ENCODE measurements around the gene PLK1. TPM values are rescaled to one million over a fixed set of nuclear protein-coding genes. Genes with fewer than 3 reads are reported as not detected.
"Not testable (repeated sequence)": the region's sequence is repeated elsewhere in the genome, so short reads cannot be mapped to it uniquely, and the experiment has no call there.

PLK1 gene
- 10 to 100 TPM in 1 of 2 donors, 1 to 10 TPM in 1; 6.6 to 15.6 TPM for total RNA-seq
- long read RNA-seq, full-length matches to known transcripts, result 12 of 15 reads
- long read RNA-seq, partial matches to known transcripts, result 2 of 15 reads
- long read RNA-seq, other reads (novel, unspliced or antisense), result 1 of 15 reads

DNA sequence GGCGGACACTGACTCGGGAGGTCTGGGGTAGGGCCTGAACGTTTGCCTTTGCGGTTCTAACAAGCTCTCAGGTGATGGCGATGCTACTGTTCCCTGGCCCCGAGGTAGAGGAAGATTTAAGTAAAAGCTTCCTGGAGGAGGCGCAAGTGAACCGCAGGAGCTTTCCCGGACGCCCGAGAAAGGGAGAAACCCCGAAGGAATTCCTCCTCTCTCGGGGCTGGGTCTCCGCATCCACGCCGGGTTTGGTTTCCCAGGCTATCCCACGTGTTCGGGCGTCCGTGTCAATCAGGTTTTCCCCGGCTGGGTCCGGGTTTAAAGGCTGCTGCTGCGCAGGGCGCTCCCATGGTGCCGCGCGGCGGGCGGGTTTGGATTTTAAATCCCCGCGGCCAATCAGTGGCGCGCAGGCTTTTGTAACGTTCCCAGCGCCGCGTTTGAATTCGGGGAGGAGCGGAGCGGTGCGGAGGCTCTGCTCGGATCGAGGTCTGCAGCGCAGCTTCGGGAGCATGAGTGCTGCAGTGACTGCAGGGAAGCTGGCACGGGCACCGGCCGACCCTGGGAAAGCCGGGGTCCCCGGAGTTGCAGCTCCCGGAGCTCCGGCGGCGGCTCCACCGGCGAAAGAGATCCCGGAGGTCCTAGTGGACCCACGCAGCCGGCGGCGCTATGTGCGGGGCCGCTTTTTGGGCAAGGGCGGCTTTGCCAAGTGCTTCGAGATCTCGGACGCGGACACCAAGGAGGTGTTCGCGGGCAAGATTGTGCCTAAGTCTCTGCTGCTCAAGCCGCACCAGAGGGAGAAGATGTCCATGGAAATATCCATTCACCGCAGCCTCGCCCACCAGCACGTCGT lies at the start of gene PLK1:
Gene PLK1, plus strand, starts transcription at position 460 of the 844 bp plus-strand sequence. Its CDS starts 44 bp downstream, at position 504.
- DNase-seq (peak; percentile 79 to 89), ATAC-seq (peak; percentile 82)
- intact Hi-C loops (cut with DNase I, micrococcal nuclease), result no loop called here

DNA sequence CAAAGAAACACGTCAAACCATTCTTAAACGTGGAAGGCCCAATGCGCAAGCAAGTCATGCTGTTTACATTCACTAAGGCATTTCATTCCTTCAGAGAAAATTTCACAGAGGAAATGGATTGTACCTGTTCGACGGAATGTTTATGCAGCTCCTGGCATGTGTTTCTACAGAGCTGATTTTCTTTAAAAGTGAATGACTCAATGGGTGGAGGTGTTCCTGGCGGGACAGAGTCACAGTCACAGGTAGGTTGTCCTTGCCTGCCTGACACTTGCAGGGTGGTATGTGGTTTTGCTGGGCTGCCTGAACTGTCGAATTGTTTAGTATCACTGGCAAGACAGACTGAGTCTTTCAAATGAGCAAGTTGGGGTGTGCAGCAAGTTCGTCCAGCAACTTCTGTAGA lies 49.2 kb upstream of the PLK1 start:
- intact Hi-C loops (cut with DNase I, micrococcal nuclease), result no loop called here
- no peak for DNase-seq
- no peak for ATAC-seq

DNA sequence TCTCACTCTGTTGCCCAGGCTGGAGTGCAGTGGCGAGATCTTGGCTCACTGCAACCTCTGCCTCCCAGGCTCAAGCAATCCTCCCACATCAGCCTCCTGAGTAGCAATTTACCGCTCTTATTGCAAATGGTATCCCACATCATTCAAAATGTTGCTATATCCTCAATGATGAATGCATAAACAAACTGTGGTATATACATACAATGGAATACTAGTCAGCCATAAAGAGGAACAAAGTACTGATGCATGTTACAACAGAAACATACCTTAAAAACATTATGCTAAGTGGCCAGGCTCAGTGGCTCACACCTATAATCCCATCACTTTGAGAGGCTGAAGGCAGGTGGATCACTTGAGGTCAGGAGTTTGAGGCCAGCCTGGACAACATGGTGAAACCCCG lies 46.8 kb upstream of the PLK1 start:
- intact Hi-C loops (cut with DNase I, micrococcal nuclease); DNase-seq; ATAC-seq: not testable (repeated sequence)

DNA sequence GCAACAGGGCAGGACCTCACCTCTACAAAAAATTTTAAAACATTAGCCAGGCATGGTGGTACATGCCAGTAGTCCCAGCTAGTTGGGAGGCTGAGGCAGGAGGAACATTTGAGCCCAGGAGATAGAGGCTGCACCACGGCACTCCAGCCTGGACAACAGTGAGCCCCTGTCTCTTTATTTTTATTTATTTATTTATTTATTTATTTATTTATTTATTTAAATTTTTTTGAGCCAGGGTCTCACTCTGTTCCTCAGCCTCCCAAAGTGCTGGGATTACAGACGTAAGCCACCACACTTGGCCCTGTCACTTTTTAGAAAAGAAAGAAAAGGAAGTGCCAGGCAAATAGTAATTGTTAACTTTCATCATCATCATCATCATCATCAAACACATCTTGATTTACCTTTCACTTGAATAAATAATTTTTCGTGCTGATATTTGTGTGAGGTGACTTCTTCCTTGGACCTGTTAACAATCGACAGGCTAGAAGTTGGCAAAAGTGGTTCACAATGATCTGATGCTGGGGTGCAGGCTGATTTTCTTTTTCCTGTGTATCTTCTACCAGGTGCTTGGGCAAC lies 44.1 kb upstream of the PLK1 start:
- DNase-seq, result no peak

DNA sequence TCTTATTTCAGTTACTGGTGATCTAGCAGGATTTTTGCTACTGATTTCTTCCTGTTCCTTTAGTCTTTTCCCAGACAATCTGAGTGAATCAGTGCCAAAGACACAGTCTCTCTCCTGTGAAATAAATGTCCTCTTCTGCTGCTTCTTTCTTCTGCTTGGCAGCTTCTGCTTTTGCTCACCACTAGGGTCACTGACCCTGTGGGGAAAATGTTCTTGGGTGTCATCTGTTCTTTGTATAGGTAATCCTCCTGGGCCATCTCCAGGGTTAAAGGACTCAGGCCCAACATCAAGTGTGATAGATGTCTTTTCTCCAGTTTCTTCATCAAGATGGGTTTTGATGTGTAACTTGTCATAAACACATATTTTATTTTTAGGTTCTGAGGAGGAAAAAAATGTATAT lies 42.7 kb upstream of the PLK1 start:
- ATAC-seq, result no peak
- intact Hi-C loops (cut with DNase I, micrococcal nuclease), result no loop called here
- no peak for DNase-seq

More for the DNA sequence above, 44.1 kb upstream of the PLK1 start:
- intact Hi-C loops (cut with DNase I, micrococcal nuclease), result no loop called here
- no peak for ATAC-seq

DNA sequence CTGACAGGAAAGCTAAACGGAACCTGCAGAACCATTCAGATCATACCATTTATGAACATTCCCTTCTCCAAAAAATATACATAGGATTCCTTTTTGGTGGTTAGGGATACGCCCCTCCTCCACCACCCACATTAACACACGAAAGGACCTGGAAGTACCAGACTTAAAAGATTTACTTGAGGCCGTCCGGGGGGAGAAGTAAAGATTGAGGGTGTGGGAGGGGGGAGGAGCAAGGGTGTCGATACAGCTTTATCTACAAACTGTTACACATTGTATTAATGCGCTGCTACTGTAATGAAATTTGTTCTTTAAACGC lies 38.1 kb upstream of the PLK1 start:
- intact Hi-C loops (cut with DNase I, micrococcal nuclease), result no loop called here
- DNase-seq, result no peak
- no peak for ATAC-seq

DNA sequence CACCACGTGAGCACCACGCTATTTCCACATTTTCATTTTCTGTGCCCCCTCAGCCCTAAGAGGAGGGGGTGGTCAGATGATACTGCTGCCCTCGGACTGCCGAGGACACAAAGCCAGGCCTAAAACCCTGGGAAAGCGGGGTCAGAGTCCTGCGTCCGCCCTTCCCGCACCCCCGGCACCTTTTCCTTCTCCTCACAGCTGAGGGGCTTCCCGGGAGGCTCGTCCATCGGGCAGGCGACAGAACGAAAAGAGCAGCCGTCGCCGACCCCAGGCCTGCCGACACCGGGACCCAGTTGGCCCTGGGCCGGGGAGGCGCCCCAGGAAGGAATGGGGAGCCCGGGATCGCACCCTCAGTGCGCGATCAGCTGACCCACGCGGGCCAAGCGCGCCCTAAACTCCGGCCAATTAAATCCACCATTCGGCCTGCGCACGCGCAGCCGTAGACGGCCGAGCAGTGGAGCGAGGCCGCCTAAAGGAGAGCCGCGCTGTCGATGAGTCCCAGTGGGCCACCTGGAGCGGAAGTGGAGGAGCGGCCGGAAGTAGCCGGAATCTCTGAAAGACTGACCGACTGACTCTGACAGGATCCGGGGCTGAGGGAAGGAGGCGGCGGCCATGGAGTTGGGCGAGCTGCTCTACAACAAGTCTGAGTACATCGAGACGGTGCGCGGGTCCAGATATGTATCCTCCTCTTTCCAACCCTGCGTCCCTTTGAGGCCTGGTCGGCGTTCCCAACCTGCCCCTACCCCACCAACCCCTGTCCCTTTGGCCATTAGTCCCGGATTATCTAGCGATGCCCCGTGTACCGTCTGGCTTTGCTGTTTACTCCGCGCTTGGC lies 37.5 kb upstream of the PLK1 start, which contains the start of the genes DCTN5 and PALB2:
Gene DCTN5, plus strand, starts transcription at position 536 of the 835 bp plus-strand sequence. Its CDS starts 77 bp downstream, at position 613.
Gene PALB2, minus strand, starts transcription at position 380 of the 835 bp plus-strand sequence. Its CDS starts 153 bp downstream, at position 227.
- intact Hi-C loops (cut with DNase I, micrococcal nuclease), result no loop called here
- DNase-seq, result peak; percentile 92 to 94
- peak; percentile 98 for ATAC-seq

DNA sequence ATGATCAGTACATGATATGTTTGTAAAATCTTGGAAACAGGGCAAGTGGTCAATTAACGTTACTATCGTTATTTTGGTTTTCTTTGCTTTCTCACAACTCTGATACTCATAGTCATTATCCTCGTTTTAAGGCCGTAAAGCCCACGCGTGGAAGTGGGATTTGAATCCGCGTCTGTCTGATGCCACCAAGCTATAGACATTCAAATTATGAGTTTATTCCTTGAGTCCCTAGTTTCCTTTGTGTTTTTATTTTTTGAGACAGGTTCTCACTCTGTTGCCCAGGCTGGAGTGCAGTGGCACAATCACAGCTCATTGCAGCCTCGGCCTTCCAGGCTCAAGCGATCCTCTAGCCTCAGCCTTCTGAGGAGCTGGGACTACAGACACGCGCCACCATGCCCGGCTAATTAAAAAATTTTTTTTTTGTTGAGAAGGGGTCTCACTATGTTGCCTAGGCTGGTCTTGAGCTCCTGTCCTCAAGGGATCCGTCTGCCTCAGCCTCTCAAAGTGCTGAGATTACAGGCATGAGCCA lies 36.4 kb upstream of the PLK1 start:
- intact Hi-C loops (cut with DNase I, micrococcal nuclease), result no loop called here
- DNase-seq, result no peak
- no peak for ATAC-seq

DNA sequence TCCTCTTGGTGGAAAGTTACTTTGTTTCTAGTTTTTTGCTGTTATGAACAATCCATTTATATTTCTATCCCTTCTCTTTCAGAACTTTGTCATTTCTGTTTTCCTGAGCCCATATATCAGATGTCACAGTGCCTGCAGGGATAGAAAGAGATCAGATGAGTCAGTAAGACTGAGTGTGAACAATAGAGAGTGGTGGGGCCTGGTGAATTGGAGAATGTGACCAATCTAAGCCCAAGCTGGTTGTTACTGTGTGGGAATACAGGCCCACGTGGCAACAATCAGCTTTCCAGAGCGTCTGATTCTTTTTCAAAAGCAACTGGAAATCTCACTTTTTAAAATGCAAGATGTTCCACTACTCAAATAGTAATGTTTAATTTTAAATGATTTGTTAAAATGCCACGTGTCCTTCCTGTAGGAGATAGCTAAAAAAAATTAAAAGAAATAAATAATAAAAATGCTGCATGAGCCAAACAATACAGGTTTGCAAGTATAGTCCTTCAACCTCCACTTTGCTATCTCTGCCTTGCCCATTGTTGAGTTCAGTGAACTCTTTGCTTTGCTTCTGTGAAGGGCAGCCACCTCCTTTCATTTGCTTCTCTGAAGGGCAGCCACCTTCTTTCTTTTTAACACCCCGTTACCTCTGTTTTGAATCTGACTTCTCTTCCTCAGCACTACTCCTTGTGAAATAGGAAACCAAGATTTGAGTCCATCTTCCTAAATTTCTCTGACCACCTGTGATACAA lies 27.8 kb upstream of the PLK1 start:
- ATAC-seq (no peak), DNase-seq (no peak)
- intact Hi-C loops (cut with DNase I, micrococcal nuclease), result no loop called here

DNA sequence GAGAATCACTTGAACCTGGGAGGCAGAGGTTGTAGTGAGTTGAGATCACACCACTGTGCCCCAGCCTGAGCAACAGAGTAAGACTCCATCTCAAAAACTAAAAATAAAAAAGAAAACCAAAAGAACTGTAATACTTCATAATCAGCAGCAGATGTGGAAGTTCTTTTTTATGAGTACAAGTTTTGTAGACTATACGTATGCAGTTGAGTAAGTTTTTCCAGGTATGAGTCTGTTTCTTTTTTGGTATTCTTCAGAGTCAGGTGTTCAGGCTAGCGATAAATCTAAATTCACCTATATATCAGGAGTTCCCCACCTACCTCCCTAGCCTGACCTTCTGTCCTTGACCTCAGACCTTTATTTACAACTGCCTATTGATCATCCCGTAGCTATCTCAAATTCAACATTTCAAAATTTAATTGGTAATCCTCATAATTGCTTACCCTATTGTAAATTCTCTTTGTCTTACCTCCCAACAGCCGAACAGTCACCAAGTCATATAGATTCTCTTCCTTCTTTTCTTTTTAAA lies 26.7 kb upstream of the PLK1 start:
- intact Hi-C loops (cut with DNase I, micrococcal nuclease), result no loop called here
- DNase-seq (no peak), ATAC-seq (no peak)

DNA sequence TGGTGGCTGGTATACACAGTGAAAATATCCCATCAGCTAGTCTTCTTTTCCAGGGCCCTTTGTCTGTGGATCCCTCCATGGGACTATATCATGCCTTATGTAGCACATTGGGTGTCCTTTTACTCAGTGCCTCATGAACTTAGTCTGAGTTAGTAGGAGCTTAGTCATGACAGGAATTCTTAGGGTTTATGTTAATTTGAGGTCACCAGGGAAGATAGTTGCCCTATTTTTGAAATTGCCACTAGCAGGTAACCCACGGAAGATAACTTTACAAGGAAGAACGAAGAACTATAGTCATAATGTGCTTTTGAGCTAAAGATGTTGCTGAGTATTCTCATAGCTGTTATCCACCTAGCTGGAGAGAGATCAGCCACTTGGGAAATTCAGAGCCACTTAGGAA lies 14.8 kb upstream of the PLK1 start:
- DNase-seq (no peak), ATAC-seq (no peak)
- intact Hi-C loops (cut with DNase I, micrococcal nuclease), result no loop called here

DNA sequence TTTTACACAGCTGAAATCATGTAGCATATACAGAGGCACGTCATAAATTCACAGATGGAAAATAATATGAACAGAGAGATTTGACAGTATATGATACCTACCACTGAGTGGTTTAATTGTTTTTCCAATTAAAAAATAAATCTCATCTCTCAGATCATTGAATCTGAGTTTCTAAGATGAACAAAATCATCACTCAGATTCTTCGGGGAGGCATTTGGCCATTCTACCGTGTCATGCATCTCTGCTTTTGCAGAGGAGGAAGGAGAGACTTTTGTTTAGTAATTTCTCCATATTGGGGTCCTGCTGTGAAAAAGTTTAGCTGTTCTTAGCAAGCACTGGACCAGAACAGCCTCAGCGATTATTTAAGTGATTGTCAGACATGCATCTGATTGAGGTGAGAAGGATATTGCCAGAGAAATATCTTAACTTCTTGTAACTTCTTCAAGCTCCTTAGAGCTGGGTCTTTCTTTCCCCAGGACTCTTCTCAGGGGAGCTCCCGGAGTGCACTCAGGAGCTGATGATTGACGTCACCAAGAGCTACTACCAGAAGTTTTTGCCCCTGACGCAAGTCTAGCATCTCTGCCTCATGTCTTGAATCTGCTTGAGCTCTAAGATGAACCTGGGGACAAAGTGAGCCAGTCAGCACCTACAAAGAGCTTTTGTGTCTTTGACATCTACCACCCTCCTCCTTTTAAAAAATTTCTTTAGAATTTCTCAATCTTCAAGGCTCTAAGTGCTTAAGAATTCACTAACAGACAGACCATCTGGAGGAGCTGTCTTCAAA lies 11.9 kb upstream of the PLK1 start:
- DNase-seq (no peak), ATAC-seq (no peak)
- intact Hi-C loops (cut with DNase I, micrococcal nuclease), result no loop called here

DNA sequence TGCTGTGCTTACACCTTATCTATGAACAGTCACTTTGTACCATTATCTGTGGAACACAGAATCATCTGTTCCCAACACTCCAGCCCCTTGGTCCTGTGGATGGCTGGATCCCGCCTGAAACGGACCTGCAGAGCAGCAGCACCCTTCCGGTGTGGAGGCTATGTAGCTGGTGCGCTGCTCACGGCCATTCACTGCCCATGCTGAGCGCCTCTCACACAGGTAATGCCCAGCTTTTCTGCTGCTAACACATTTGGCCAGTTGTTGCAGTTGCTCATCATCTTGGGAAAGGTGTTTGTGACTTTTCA lies 11.4 kb upstream of the PLK1 start:
- intact Hi-C loops (cut with DNase I, micrococcal nuclease), result no loop called here
- no peak for ATAC-seq

DNA sequence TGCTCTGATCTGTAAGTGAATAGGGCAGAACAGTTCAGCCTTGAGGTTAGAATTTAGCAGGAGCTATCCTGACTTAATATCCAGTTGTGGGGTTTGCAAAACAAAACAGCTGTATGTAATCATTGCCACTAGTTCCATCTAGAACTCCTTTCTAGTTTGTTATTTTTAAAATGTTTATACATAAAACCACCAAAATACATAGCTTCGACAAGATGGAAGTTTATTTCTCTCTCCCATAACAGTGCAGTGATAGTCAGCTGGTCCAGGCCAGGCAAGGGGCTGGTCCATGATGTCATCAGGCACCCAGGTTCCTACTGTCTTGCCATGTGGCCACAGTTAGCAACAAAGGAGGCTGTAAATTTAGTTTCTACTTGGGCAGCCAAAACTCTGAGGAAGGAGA lies 10.5 kb upstream of the PLK1 start:
- ATAC-seq, result no peak
- no peak for DNase-seq
- intact Hi-C loops (cut with DNase I, micrococcal nuclease), result no loop called here

More for the DNA sequence above, 11.4 kb upstream of the PLK1 start:
- DNase-seq, result no peak

DNA sequence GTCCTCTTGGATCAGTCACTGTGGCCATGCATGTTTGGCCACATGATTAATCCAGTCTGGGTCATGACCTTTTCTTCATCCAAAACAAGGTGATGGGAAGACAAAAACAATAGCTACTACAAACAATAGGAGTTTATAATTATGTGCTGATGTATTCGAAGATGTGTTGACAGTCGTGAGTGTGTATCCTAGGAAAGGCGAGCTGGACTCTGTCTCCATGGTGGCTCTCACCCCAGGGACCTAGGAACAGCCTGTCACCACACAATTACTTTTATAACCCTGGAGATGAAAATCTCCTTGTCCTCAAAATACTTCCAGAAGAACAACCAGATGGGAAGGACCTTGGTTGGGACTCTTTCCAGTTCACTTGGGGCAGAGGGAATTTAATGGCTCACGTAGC lies 9.8 kb upstream of the PLK1 start:
- ATAC-seq (no peak), DNase-seq (no peak)
- intact Hi-C loops (cut with DNase I, micrococcal nuclease), result no loop called here

DNA sequence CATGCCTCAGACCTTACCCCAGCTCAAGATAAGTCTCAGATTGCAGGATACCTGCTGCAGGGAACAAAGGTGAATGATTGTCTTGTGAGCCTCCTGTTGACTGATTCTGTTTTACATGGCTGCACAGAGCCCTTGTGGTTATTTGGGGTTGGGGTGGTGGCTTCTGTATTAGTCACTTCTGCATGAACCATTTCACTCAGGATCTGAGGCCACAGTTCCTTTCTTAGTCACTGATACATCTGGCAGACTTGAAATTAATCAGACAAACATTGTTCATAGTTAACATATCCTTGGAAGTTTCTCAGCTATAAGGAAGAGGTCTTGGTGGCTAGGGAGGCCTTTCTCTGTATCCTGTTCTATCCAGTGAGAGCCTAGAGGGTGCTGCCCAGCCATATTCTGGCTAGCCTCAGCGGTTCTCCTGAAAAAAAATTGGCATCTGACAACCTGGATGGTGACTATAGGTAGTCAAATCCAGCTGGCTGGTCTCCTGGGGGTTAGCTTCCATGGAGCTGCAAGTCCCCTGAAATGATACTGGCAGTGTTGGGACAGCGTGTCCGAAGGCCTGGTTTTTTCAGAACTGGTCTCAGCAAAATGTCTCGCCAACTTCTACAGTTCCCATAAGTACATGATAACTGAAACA lies 8.4 kb upstream of the PLK1 start:
- DNase-seq (no peak), ATAC-seq (no peak)
- intact Hi-C loops (cut with DNase I, micrococcal nuclease), result no loop called here

DNA sequence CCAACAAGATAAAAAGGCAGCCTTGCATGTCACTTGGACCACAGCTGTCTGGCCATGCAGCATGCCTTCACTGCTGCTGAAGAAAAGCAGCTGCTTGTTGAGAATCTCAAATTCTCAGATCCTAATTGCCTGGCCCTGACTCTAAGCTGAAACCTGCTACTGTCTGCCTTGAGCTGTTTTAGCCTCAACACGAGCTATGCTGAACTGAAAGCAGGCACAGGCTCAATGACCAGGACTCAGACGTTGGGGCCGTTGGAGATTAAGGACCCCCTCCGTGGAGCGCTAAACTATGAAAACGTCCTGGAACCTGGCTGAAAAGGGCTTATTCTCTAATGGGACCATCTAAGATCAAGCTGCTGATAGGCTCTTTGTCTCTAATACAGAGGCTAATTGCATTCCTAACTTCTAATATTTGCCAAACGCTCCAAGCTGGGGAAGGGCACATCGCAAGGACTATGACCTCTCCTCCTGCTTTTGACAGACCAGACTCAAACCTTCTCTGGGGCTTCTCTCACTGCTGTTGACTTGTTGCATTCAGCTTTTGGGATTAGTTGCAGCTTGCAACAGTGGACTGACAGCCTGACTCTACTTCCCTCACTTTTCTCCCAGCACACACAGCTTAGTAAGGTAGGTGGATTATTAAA lies 4.6 kb upstream of the PLK1 start:
- intact Hi-C loops (cut with DNase I, micrococcal nuclease), result no loop called here
- no peak for ATAC-seq
- DNase-seq, result no peak

Data from left colon (tissue), 2 donors.